HepG2 (cell line): ENCODE measurements around the gene ZNF37A. TPM values are rescaled to one million over a fixed set of nuclear protein-coding genes. Genes with fewer than 3 reads are reported as not detected.

Source experiments
- ATAC-seq: fragments of 200-7000 bp; cut with Tn5 transposase; 3 replicates; pipeline ENCODE4 v1.9.1; 2020; ENCODE audit warnings: mild to moderate bottlenecking, moderate library complexity
- BruUV-seq: library from RNA; stranded (reverse); fragments of 400-500 nt; replicated peaks from 2 replicates; lab custom pipeline; 2021; lab: Mats Ljungman, UMichigan
- CTCF ChIA-PET: fragments of 300-600 bp; formaldehyde crosslinking; extraction: SDS; loops from one replicate; lab custom pipeline; 2021; ENCODE audit warnings: low total read pairs, inconsistent platforms, low intra/inter-chr PET ratio; lab: Yijun Ruan, JAX
- POLR2A ChIA-PET: fragments of 350-600 bp; sonication (Branson Sonifier 250); formaldehyde crosslinking; loops from one replicate; lab custom pipeline; 2020; ENCODE audit warnings: antibody characterized with exemption, inconsistent platforms; lab: Yijun Ruan, JAX
- DNase-seq: peaks from one replicate; pipeline ENCODE4 v3.0.0-alpha.2; 2015; ENCODE audit warnings: low spot score
- FAIRE-seq: peaks from 3 replicates; lab custom pipeline; 2011; peaks lifted over from hg19 to GRCh38; lab: Jason Lieb, UNC
- H2AFZ ChIP-seq: one replicate; pipeline ENCODE4 v1.6.1; 2011; ENCODE audit warnings: low read length, inconsistent platforms
- H3K27ac ChIP-seq: fragments of 300-600 bp; 3 replicates; pipeline ENCODE4 v1.8.0; 2011; ENCODE audit warnings: mixed run types, mild to moderate bottlenecking, mixed read lengths, low read length, inconsistent platforms; ENCODE audit not compliant: insufficient read depth; ENCODE audit errors: extremely low read length
- H3K27me3 ChIP-seq, 2 experiments: fragments of 200-600 bp in 1 of 2; 2 replicates in 1 of 2; 3 replicates in 1 of 2; pipeline versions ENCODE4 v1.6.0 to v1.8.0; 2011; ENCODE audit warnings: low read length in 2 of 2, mild to moderate bottlenecking in 2 of 2, moderate library complexity in 2 of 2, inconsistent platforms in 1 of 2; ENCODE audit not compliant: insufficient read depth in 2 of 2, control insufficient read depth in 1 of 2
- H3K36me3 ChIP-seq, 2 experiments: fragments of 200-600 bp in 1 of 2; replicated peaks in 1 of 2; 2 replicates in 1 of 2; 3 replicates in 1 of 2; pipeline versions ENCODE4 v1.5.1 to v1.8.0; 2011; ENCODE audit warnings: low read length in 2 of 2, inconsistent platforms in 1 of 2; ENCODE audit not compliant: insufficient read depth in 2 of 2, control insufficient read depth in 1 of 2
- H3K4me1 ChIP-seq: 2 replicates; pipeline ENCODE4 v1.5.1; 2012; ENCODE audit warnings: low read length, inconsistent platforms; ENCODE audit not compliant: insufficient read depth
- H3K4me2 ChIP-seq: 2 replicates; pipeline ENCODE4 v1.6.0; 2011; ENCODE audit warnings: low read depth, low read length, inconsistent platforms
- H3K4me3 ChIP-seq, 3 experiments: fragments of 200-600 bp in 1 of 3; sonication (generic), shearing (Covaris generic) in 1 of 3; replicated peaks in 1 of 3; 2 replicates each; pipeline ENCODE4 v1.5.1; 2011 to 2016; ENCODE audit warnings: low read length in 3 of 3, inconsistent platforms in 2 of 3, low read depth in 2 of 3, mild to moderate bottlenecking in 2 of 3, control low read depth in 1 of 3, mixed read lengths in 1 of 3; ENCODE audit not compliant: insufficient read depth in 1 of 3
- H3K79me2 ChIP-seq: one replicate; pipeline ENCODE4 v1.6.1; 2011; ENCODE audit warnings: low read length, inconsistent platforms; ENCODE audit not compliant: insufficient read depth
- H3K9ac ChIP-seq: 2 replicates; pipeline ENCODE4 v1.6.0; 2011; ENCODE audit warnings: mild to moderate bottlenecking, low read depth, low read length, inconsistent platforms; ENCODE audit not compliant: insufficient read depth
- H3K9me3 ChIP-seq: 2 replicates; pipeline ENCODE4 v1.5.1; 2012; ENCODE audit warnings: mild to moderate bottlenecking, low read length
- H4K20me1 ChIP-seq: 2 replicates; pipeline ENCODE4 v1.6.0; 2011; ENCODE audit warnings: inconsistent platforms, mild to moderate bottlenecking, low read length, moderate library complexity; ENCODE audit not compliant: insufficient read depth
- ELF4 ChIP-seq: sonication (generic); formaldehyde crosslinking; IDR thresholded peaks from 2 replicates; pipeline ENCODE4 v1.5.0; 2020; ENCODE audit warnings: missing genetic modification reagents, mild to moderate bottlenecking, moderate library complexity, borderline replicate concordance
- KDM2A ChIP-seq: sonication (generic); formaldehyde crosslinking; IDR thresholded peaks from 2 replicates; pipeline ENCODE4 v1.4.0; 2020; ENCODE audit warnings: low read depth, missing genetic modification reagents, borderline replicate concordance
- SKI ChIP-seq: fragments of 450-650 bp; IDR thresholded peaks from one replicate; pipeline ENCODE4 v1.6.1; 2018; ENCODE audit warnings: mild to moderate bottlenecking; ENCODE audit not compliant: partially characterized antibody
- SRY ChIP-seq: sonication (generic); formaldehyde crosslinking; IDR thresholded peaks from 2 replicates; pipeline ENCODE4 v1.8.0; 2022; ENCODE audit warnings: mild to moderate bottlenecking, missing genetic modification reagents
- ZNF550 ChIP-seq: sonication (generic); formaldehyde crosslinking; IDR thresholded peaks from 2 replicates; pipeline ENCODE4 v1.4.0; 2020; ENCODE audit warnings: mild to moderate bottlenecking, missing genetic modification reagents, borderline replicate concordance
- in situ Hi-C: cut with HindIII; loops from 2 replicates; pipeline ENCODE4 v1.10.0; 2017; ENCODE audit warnings: low pct_unique_long_range_greater_than_20kb; ENCODE audit not compliant: extremely low pct_ligation_motif_present
- intact Hi-C: fragments of 100-400 bp; cut with micrococcal nuclease; formaldehyde crosslinking; loops from one replicate; pipeline ENCODE4 v1.10.0; 2022; ENCODE audit not compliant: unreplicated experiment
- polyA plus RNA-seq, 8 experiments: library from polyadenylated mRNA; depleted of rRNA in 3 of 8; stranded (reverse) in 7 of 8; unstranded in 1 of 8; fragments of >200 nt; fragmentation: Illumina TruSeq in 4 of 8; extraction: Trizol in 4 of 8; gene quantifications; 2 replicates each; pipeline versions ENCODE4 v1.2.1 to v1.2.3, GENCODE V29; 2011 to 2016; ENCODE audit warnings: low read depth in 4 of 8, missing spikeins in 1 of 8, mixed read lengths in 1 of 8; ENCODE audit not compliant: insufficient read depth in 1 of 8
- total RNA-seq, 5 experiments: library from RNA; depleted of rRNA; stranded (reverse); fragments of >200 nt; fragmentation: Illumina TruSeq; extraction: Trizol; gene quantifications; 2 replicates each; pipeline ENCODE4 v1.2.3, GENCODE V29; 2016; ENCODE audit warnings: low read depth in 1 of 5
- TF ChIP-seq, protein P1 (sequence below): sonication (generic); formaldehyde crosslinking; IDR thresholded peaks from 2 replicates; pipeline ENCODE4 v1.4.0; 2020; ENCODE audit warnings: missing genetic modification reagents
- TF ChIP-seq, protein P2 (sequence below): sonication (generic); formaldehyde crosslinking; IDR thresholded peaks from 2 replicates; pipeline ENCODE4 v1.4.0; 2020; ENCODE audit warnings: low read depth, missing genetic modification reagents

The ZNF37A gene
- total and polyA plus RNA-seq, 2 of the 13 experiments (the other 11 are each of a cell fraction or from before 2014, with no cell fraction given), result 8.0 to 12.6 TPM

DNA sequence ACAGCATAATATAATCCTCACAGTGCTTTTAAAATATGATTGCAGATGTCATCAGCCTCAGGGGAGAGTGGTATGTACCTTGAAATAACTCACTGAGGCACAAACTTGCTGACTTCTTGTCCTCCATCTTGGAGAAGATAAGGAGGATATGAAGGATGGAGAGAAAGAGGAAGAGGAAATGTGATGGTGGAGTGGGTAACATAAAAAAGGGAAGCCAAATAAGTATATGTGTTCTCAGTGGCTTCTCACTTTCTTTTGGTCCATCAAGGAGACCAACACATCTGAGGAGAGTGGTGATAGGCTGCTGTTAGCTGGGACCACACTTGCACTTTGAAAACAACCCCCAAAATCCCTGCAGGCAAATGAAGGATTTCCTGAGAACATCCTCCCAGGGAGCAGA is 21.6 kb upstream of the ZNF37A start:
- POLR2A ChIA-PET, result no interaction called here
- in situ Hi-C loops, result no loop called here
- Histone ChIP-seq H3K36me3 (no peaks in the 10 kb centered on the region), H2AFZ (no peak overlapping the region), H3K27me3 (no peaks in the 10 kb centered on the region), H4K20me1 (no peaks in the 10 kb centered on the region), H3K4me1 (no peaks in the 10 kb centered on the region), H3K27ac (no peak overlapping the region), H3K4me2 (no peak overlapping the region), H3K9ac (no peak overlapping the region), H3K79me2 (no peaks in the 10 kb centered on the region), H3K9me3 (peaks cover 19% of the 10 kb centered on the region), H3K4me3 (no peak overlapping the region)
- intact Hi-C loops, result no loop called here
- no TSS peak for BruUV-seq
- FAIRE-seq, result no peak
- CTCF ChIA-PET, result no interaction called here
- TF ChIP-seq ELF4 (no peak), KDM2A (CRISPR knock-in tag) (no peak), SRY (CRISPR knock-in tag) (no peak), ZNF550 (CRISPR knock-in tag) (no peak), SKI (no peak)
- TF ChIP-seq, protein P1, sequence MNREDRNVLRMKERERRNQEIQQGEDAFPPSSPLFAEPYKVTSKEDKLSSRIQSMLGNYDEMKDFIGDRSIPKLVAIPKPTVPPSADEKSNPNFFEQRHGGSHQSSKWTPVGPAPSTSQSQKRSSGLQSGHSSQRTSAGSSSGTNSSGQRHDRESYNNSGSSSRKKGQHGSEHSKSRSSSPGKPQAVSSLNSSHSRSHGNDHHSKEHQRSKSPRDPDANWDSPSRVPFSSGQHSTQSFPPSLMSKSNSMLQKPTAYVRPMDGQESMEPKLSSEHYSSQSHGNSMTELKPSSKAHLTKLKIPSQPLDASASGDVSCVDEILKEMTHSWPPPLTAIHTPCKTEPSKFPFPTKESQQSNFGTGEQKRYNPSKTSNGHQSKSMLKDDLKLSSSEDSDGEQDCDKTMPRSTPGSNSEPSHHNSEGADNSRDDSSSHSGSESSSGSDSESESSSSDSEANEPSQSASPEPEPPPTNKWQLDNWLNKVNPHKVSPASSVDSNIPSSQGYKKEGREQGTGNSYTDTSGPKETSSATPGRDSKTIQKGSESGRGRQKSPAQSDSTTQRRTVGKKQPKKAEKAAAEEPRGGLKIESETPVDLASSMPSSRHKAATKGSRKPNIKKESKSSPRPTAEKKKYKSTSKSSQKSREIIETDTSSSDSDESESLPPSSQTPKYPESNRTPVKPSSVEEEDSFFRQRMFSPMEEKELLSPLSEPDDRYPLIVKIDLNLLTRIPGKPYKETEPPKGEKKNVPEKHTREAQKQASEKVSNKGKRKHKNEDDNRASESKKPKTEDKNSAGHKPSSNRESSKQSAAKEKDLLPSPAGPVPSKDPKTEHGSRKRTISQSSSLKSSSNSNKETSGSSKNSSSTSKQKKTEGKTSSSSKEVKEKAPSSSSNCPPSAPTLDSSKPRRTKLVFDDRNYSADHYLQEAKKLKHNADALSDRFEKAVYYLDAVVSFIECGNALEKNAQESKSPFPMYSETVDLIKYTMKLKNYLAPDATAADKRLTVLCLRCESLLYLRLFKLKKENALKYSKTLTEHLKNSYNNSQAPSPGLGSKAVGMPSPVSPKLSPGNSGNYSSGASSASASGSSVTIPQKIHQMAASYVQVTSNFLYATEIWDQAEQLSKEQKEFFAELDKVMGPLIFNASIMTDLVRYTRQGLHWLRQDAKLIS (CRISPR knock-in tag), result no peak
- TF ChIP-seq, protein P2, sequence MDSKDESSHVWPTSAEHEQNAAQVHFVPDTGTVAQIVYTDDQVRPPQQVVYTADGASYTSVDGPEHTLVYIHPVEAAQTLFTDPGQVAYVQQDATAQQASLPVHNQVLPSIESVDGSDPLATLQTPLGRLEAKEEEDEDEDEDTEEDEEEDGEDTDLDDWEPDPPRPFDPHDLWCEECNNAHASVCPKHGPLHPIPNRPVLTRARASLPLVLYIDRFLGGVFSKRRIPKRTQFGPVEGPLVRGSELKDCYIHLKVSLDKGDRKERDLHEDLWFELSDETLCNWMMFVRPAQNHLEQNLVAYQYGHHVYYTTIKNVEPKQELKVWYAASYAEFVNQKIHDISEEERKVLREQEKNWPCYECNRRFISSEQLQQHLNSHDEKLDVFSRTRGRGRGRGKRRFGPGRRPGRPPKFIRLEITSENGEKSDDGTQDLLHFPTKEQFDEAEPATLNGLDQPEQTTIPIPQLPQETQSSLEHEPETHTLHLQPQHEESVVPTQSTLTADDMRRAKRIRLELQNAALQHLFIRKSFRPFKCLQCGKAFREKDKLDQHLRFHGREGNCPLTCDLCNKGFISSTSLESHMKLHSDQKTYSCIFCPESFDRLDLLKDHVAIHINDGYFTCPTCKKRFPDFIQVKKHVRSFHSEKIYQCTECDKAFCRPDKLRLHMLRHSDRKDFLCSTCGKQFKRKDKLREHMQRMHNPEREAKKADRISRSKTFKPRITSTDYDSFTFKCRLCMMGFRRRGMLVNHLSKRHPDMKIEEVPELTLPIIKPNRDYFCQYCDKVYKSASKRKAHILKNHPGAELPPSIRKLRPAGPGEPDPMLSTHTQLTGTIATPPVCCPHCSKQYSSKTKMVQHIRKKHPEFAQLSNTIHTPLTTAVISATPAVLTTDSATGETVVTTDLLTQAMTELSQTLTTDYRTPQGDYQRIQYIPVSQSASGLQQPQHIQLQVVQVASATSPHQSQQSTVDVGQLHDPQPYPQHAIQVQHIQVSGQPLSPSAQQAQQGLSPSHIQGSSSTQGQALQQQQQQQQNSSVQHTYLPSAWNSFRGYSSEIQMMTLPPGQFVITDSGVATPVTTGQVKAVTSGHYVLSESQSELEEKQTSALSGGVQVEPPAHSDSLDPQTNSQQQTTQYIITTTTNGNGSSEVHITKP (CRISPR knock-in tag), result no peak
- DNase-seq, result no peak
- ATAC-seq, result no peak
